Bronchus fibroblast of lung (primary cell): ENCODE data around the gene GDF9. TPM values are rescaled to one million over a fixed set of nuclear protein-coding genes. Genes with fewer than 3 reads are reported as not detected.

Experiments
- total RNA-seq: library from RNA; depleted of rRNA; stranded (reverse); fragments of >200 nt; gene quantifications from 2 replicates; pipeline ENCODE4 v1.2.3, GENCODE V29; 2015

Gene GDF9, protein sequence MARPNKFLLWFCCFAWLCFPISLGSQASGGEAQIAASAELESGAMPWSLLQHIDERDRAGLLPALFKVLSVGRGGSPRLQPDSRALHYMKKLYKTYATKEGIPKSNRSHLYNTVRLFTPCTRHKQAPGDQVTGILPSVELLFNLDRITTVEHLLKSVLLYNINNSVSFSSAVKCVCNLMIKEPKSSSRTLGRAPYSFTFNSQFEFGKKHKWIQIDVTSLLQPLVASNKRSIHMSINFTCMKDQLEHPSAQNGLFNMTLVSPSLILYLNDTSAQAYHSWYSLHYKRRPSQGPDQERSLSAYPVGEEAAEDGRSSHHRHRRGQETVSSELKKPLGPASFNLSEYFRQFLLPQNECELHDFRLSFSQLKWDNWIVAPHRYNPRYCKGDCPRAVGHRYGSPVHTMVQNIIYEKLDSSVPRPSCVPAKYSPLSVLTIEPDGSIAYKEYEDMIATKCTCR
- 0.15 and 0.17 TPM in 2 replicates for total RNA-seq

GRCh38 chr5:132866342-132867045, at the start of gene GDF9, which contains the start of gene UQCRQ:
TSS of gene GDF9 (minus strand) at chr5:132866469. CDS start at chr5:132864533, 1,936 bp downstream.
TSS of gene UQCRQ (plus strand) at chr5:132866642. CDS start at chr5:132866882, 240 bp downstream.

GRCh38 chr5:132873119-132873929, 7.1 kb upstream of the GDF9 start, which contains the start of gene LEAP2:
TSS of gene LEAP2 (plus strand) at chr5:132873668. CDS start at chr5:132873695, 27 bp downstream.

GRCh38 chr5:132830436-132831094, 35.7 kb downstream of the GDF9 start, which contains the start of gene SHROOM1:
TSS of gene SHROOM1 (minus strand) at chr5:132830647. CDS start at chr5:132826140, 4,507 bp downstream.

DNA sequence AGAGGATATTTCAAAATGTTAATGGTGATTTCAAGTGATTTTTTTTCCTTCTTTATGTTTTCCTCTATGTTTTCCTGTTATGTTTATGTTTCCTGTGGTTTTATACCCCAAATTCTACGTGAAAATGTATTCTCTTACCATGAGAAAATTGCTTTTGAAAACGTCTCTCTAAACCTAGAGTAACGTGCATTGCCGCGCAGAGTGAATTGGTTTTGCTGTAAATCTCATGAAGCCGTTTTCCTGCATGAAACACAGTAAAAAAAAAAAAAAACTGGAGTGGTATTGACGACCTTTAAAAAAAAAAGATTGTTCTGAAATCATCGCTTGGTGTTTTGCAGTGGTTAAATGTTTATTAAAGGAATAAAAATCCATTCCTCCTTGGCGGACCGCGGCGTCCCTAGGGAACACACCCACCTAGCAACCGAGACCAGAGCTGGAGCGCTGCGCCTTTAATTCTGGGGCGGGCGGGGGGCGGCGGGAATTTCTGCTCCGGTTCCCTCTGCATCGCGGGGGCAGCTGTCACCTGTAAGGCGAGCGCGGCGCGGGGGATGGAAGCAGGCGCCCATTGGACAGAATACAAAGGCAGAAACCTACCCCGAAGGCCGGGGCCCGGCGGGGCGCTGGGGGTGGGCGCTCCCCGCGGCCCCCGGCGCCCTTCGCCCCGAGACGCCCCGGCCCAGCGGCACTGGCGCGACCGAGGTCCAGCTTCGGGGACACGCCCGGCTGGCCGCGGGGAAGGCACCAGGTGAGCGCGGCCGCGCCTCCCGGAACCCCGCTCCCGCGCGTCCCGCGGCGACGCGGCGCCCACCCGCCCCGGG, 53.3 kb downstream of the GDF9 start, which contains the start of gene SOWAHA:
SOWAHA (plus strand) TSS at position 522 of the 818 bp plus-strand sequence. CDS start 320 bp downstream, outside the sequence.

Other genes with a start within 250 kb of the GDF9 start
- gene IL13, start 208.3 kb downstream of the GDF9 start, total RNA-seq = not detected in 2 replicates
- gene IL4, start 192.5 kb downstream of the GDF9 start, total RNA-seq = not detected in 2 replicates
- 3.1 and 3.4 TPM in 2 replicates for gene KIF3A, start 128.9 kb downstream of the GDF9 start, total RNA-seq
- not detected in 2 replicates for gene CCNI2, start 119.0 kb downstream of the GDF9 start, total RNA-seq
- 41.9 and 45.1 TPM in 2 replicates for gene SEPTIN8, start 89.2 kb downstream of the GDF9 start, total RNA-seq
- under 0.01 TPM in 1 of 2 replicates, not detected in the other for gene SOWAHA, start 53.2 kb downstream of the GDF9 start, total RNA-seq
- 8.1 and 12.9 TPM in 2 replicates for gene SHROOM1, start 35.8 kb downstream of the GDF9 start, total RNA-seq
- 186 and 237 TPM in 2 replicates for gene UQCRQ, start 173 bp upstream of the GDF9 start, total RNA-seq
- 0.34 and 0.45 TPM in 2 replicates for gene LEAP2, start 7.2 kb upstream of the GDF9 start, total RNA-seq
- 19.6 and 23.9 TPM in 2 replicates for gene AFF4, start 97.2 kb upstream of the GDF9 start, total RNA-seq
- gene ZCCHC10, start 160.1 kb upstream of the GDF9 start, total RNA-seq = 7.9 and 8.9 TPM in 2 replicates
- gene HSPA4, start 185.5 kb upstream of the GDF9 start, total RNA-seq = 63.8 and 77.5 TPM in 2 replicates